ENCODE data around the gene AIG1.

GRCh38 chr6:143166247-143166695 lies 105.6 kb downstream of the AIG1 start:
- TF ChIP-seq EZH2 (IDR thresholded peaks at IDR 0.05) = no peak
- TF ChIP-seq POLR2AphosphoS5 (IDR thresholded peaks at IDR 0.05; ENCODE audit: borderline replicate concordance, low read depth, low read length) = no peak
- no peak for TF ChIP-seq FOXP2 (optimal IDR thresholded peaks at IDR 0.05; ENCODE audit: control extremely low read depth, extremely low read length, insufficient read depth)

All from SK-N-MC (cell line).